Stimulated activated naive CD8-positive, alpha-beta T cell treated with anti-CD3 and anti-CD28 coated beads, Interleukin-15, Interleukin-2, amounts not matched to agents 100 U/mL and 50 U/mL, for 24 hours (primary cell): ENCODE results near the gene GFOD1.

Experiments
- ATAC-seq: fragments of 150-1000 bp; cut with Tn5 transposase; one replicate; pipeline ENCODE4 v1.10.0; 2021
- DNase-seq: peaks from one replicate; pipeline ENCODE4 v3.0.0; 2021

GFOD1 gene, protein sequence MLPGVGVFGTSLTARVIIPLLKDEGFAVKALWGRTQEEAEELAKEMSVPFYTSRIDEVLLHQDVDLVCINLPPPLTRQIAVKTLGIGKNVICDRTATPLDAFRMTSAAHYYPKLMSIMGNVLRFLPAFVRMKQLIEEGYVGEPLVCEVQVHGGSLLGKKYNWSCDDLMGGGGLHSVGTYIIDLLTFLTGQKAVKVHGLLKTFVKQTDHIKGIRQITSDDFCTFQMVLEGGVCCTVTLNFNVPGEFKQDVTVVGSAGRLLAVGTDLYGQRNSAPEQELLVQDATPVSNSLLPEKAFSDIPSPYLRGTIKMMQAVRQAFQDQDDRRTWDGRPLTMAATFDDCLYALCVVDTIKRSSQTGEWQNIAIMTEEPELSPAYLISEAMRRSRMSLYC

DNA sequence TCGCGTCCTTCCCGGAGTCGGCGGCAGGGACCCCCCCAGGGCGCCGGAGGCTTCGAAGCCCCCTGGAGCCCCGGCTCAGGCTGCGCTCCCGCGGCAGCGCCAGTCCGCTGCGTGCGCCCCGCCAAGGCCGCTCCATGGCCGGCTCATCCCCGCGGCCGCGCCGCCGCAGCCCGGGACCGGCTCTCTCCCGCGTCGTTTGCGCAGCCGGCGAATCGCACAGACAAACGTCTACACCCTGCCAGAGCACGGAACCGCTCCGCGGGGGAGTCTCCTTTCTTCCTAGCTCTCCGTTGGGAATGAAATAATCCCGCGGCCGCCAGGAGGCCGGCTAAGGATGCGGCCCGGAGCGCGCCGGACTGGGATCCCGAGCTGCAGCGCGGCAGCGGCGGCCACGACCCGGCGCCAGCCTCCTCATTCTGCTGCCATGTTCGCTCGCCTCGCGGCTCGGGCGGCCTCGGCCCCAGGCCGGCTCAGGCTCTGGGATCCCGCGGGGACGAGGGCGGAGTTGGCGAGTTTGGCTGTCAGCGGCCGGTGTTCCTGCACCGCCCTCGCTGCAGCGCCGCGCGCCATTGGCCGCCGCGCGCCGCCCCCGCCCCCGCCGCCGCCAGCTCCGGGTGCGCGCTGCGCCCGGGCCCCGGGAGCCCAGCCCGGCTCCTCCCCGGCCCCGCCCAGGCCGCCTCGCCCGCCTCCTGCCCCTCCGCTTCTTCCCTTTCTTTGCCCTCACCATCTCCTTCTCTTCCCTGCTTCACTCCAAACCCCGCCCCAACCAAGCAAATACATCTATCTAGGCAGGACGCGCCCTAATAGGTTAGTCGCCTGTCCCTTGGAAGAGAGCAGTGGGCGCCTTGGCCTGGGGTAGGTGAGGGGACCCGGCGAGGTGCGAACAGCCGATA, at the start of gene GFOD1:
GFOD1 (minus strand) TSS at position 479 of the 893 bp plus-strand sequence. CDS start 710 bp downstream, outside the sequence.
- ATAC-seq = peak; percentile 86
- peak; percentile 86 for DNase-seq

DNA sequence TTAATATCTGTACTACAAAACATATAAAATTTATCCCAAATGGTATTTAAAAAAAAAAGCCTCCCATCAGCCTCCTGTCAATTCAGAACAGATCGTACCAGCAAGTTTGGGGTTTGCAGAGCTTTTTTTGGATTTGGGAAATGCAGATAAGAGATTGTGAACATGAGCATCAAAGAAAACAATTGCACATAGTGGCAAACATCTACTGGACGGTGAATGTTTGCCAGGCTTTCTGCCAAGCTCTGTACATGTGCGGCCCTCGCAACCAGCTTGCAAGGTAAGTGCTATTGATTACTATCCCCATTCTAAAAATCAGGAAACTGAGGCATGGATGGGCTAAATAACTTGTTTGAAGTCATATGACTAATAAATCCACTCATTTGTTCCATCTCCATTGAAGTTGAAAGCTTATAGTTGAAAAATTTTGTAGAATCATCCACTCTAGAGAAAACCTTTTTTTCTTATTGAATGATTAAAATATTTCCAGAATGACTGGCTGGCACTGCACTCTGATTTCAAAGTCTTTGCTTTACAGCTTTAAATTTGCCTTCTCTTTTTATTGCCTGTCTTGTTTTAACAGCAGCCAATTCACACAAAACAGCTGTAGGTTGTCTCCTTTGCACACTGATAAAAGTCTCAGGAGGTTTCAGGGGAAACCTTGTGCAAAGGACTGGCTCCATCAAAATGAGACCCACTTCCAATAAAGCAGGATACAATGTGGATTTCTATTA, 49.6 kb upstream of the GFOD1 start:
- DNase-seq = no peak
- no peak for ATAC-seq

DNA sequence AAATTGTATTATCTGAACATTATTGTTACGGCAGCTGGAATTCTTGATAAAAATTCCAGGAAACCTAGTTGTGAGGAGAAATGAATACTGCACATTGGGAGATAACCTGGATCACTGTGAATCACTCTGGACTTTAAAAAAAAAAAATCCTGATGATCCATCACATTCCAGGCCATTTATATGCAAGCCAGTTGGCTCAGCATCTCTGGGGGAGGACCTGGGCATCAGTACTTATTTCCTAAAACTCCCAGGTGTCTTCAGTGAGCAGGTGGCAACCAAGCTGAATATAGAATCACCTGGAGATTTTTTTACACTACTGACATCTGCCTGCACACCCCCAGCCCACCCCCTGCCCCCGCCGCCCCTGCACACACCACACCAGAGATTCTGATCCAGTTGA, 47.9 kb upstream of the GFOD1 start:
- ATAC-seq (no peak), DNase-seq (no peak)

DNA sequence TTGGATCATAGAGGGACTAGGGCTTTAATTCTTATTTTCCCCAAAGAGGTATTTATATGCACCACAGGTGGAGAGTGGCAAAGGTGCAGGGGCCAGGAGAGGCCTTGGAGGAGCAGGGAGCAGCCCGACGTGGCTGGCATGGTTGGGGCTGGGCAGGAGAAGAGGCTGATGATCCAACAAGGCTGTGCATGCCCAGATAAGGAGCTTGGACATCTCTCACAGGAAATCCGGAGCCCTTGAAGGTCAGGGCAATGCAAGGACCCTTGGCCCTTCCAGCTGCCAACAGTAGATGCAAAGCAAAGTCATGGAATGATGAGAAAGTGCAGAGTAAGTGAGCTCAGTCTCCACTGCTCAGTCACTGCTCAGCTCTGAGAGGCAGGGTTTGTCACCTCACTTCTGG, 47.1 kb upstream of the GFOD1 start:
- ATAC-seq (no peak), DNase-seq (no peak)

DNA sequence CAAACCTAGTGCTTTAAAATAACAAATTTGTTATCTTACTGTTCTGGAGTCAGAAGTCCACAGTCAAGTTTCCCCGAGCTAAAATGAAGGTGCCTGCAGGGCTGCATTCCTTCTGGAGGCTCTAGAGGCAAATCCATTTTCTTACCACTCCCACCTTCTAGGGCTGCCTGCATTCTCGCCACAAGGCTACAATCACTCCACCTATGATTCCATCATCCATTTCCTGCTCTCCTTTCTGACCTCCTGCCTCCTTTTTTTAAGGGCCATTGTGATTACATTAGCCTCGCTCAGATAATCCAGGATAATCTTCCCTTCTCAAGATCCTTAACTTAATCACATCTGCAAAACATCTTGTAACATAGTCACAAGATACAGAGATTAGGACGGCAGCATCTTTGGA, 44.6 kb upstream of the GFOD1 start:
- DNase-seq (no peak), ATAC-seq (no peak)

DNA sequence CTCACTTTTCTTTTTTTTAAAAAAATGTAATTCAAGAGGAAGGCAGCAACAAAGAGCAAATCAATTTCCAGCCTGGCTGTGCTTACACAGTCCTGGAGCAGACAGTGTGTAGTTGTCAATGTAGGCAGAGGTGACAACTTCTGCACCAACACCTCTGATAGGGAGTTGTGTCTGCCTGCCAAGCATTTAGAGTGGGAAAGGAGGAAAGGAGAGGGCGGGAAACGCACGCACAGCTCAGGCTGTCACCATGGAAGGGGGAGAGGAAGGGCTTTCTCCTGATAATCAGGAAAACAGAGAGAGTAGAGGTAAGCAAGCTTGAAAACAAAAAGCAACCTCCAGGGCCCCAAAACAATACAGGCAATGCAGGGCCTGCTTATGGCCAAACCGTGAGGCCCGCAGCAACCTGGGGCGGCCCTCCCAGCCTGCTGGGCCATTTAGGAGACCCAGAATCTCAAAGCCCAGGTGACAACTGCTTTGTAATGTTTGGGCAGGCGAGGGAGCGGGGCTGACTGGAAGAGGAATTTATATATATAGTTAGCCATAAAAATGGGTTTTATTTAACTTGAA, 41.5 kb upstream of the GFOD1 start:
- DNase-seq (no peak), ATAC-seq (no peak)

DNA sequence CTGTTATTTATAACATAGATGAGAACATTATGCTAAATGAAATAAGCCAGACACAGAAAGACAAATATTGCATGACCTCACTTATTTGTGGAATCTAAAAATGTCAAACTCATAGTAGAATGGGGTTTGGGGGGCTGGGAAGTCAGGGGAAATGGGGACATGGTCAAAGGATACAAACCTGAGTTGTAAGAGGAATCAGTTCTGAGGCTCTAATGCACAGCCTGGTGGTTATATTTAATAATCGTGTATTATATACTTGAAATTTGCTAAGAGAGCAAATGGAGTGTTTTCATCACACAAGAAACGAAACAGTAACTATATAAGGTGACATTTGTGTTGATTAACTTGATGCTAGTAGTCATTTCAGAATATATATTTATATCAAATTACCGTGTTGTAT, 40.8 kb upstream of the GFOD1 start:
- no peak for DNase-seq
- no peak for ATAC-seq

DNA sequence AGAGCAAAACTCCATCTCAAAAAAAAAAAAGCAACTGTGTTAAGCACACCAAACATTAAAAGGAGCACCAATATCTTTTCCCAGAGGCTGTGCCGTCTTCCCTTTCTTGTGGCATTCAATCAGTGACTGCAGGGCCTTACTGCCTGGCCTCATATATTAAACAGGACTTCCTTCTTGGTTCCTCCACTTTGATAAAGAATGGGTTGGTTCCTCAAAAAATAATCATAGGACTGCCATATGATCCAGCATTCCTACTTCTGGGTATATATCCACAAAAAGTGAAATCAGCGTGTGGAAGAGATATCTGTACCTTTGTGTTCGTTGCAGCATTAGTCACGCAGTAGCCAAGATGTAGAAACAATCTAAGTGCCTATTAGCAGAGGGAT, 40.3 kb upstream of the GFOD1 start:
- DNase-seq = no peak
- ATAC-seq = no peak

DNA sequence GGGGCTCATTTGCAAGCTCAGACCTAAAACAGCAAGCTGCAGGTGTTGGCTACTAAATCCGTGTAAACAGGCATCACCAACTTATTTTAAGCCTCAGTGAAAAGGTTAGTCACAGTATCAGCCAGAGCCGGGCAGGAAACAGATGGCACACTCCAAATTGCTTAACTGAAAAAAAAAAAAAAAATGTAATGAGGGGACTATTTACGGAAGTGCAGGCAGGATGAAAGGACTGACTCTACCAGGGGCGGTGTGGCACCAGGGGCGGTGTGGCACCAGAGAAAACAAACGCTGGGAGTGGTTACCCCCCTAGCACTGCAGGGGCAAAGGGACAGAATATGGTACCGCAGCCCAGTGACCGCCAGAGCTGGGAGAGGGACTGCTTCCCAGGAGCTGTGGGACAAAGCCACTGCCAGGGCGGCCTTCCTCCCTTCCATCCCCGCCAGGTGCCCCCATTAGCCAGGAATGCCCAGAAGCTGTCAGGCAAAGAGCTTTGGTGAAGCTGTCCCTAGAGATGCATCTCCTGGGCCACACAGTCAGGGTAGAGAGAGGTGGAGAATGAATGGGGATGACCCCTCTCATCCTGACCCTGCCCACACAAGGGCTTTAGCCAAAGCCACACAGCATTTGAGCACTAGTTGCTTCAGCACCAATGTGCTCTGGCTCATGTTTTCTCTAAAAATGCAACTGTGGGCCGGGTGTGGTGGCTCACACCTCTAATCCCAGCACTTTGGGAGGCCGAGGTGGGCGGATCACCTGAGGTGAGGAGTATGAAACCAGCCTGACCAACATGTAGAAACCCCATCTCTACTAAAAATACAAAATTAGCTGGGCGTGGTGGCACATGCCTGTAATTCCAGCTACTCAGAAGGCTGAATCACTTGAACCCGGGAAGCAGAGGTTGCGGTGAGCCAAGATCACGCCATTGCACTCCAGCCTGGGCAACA, 39.6 kb upstream of the GFOD1 start:
- DNase-seq = peak; percentile 36

DNA sequence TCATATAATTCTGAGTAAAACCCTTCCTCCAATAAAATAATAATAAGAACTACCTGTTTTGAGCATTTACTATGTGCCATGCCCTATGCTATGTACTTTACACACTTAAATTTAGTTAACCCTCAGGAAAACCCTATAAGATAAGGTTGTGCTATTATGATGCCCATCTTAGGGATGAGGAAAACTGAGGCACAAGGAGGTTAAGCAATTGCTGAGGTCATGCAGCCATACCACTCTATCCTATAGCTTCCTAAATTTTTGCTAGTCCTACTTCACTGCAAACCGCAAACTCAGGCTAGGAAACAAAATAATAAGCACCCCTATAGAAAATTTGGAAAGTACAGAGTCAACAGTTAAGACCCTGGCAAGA, 38.9 kb upstream of the GFOD1 start:
- ATAC-seq = no peak
- no peak for DNase-seq

More for the DNA sequence above, 39.6 kb upstream of the GFOD1 start:
- ATAC-seq = peak; percentile 83

DNA sequence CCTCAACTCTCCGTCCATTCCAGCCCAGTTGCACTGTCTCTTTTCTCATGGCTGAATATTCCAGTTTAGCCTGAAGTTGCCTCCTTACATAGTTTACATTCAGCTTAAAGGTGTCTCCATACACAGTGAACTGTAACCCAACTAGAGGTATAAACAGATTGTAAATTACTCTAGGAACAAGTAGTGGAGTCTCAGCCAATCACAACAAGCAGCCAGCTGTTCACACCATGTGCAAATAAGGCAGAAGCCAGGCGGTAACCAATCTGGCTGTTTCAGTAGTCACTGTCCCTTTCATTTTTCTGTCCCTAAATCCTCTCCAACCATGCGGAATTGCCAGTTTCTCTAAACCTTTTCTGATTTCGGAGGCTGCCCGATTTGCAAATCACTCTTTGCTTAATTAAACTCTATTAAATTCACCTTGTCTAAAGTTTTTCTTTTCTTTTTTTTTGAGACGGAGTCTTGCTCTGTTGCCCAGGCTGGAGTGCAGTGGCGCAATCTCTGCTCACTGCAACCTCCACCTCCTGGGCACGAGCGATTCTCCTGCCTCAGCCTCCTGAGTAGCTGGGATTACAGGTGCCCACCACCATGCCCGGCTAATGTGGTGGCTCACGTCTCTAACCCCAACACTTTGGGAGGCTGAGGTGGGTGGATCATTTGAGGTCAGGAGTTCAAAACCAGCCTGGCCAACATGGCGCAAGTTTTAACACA, 37.6 kb upstream of the GFOD1 start:
- ATAC-seq (no peak), DNase-seq (no peak)

DNA sequence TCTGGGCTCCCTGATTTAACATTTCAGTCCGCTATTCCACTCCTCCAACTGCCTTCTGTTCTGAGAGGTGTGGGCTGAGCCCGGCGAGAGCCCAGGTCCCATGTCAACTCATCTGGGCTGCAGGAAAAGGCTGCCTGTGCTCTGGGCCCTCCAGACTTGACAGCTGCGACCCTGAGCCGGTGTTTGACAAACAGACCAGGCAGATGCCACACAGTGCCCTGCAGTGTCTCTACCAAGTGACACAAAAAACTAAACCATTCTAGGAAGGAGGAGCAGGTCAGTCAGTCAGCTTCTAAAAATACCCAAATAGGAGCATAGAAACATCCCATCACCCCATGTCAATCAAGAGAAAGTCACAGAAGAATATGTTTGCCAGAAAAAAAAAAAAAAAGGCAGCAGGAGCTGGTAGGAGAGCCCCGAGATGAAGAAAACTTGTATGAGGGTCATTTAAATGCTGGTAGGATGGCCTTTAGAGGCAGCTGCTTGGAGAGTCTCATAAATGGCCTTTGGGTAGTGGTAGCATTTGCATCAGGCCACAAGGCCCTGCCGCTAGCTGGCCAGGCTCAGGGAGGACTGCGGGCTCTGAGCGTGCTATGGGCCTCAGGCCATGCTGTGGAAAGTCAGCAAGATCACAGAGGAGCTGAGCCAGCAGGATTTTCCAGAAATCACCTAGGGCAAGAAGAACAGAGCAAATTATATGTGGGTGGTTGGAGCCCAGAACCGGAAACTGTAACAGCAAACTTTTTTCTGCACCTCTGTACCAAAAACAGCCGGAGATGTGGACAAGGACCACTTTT, 36.6 kb upstream of the GFOD1 start:
- no peak for ATAC-seq
- no peak for DNase-seq

DNA sequence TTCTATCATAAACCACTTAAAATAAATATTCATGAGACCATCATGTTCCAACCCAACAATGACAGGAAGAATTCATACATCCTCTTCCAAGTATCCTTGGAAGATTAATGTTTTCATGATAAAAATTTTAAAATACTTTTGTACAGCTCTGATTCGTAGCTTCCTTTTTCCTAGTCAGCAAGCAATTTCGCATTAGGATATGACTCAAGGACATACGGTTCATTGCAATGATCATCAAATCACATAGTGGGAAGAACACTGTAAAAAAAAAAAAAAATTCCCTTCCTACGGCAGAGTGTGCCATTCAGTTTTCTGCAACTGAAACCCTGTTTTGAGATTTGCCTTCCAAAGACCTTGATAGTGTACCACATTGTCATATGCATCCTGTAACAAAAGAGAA, 35.3 kb upstream of the GFOD1 start:
- no peak for DNase-seq
- no peak for ATAC-seq

DNA sequence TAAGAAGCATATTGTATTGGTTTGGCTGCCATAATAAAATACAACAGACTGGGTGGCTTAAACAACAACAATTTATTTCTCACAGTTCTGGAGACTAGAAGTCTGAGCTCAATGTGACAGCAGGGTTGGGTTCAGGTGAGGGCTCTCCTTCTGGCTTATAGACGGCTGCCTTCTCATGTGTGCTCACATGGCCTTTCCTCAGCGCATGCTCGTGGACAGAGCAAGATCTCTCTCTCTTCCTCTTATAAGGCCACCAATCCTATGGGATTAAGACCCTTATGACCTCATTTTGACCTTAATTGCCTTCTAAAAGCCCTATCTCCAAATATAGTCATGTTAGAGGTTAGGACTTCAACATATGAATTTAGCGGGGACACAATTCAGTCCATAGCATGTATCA, 32.4 kb upstream of the GFOD1 start:
- ATAC-seq = no peak

DNA sequence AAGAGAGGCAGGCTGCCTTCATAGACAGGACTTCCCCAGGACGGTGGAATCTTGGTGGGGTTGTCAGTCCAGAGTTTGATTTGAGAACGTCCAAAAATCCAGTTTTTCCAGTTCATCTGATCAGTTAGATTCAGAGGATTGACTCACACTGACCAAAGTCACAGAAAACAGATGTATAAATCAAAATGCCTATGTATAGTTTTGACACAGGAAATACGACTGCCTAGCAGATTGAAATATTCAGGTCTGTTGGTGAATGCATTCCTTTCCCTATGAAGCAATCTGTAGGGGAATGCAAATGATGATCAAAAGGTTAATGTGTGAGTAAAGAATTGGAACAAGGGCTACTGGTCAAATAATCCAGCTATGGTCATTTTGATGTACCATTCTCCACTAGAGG, 29.7 kb upstream of the GFOD1 start:
- DNase-seq = no peak

More for the DNA sequence above, 32.4 kb upstream of the GFOD1 start:
- DNase-seq = no peak

DNA sequence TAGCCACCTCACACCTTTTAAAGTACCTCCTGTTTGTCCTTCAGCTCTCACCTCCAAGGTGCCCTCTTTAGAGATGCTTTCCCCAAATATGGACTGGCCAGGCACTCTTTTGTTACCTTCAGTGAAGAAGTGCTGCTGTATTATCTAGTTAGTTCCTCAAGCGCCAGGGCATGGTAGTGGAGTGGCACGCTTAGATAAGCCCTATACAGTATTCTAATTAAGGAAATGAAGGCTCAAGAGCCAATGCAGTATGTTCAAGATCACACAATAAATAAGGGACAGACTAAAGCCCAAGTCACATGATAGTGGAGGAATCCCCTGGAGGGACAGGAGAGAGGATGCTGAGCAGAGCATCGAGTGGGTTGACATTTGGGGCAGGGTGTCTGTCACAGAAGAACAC, 28.5 kb upstream of the GFOD1 start:
- no peak for ATAC-seq
- DNase-seq = no peak

More for the DNA sequence above, 29.7 kb upstream of the GFOD1 start:
- no peak for ATAC-seq

DNA sequence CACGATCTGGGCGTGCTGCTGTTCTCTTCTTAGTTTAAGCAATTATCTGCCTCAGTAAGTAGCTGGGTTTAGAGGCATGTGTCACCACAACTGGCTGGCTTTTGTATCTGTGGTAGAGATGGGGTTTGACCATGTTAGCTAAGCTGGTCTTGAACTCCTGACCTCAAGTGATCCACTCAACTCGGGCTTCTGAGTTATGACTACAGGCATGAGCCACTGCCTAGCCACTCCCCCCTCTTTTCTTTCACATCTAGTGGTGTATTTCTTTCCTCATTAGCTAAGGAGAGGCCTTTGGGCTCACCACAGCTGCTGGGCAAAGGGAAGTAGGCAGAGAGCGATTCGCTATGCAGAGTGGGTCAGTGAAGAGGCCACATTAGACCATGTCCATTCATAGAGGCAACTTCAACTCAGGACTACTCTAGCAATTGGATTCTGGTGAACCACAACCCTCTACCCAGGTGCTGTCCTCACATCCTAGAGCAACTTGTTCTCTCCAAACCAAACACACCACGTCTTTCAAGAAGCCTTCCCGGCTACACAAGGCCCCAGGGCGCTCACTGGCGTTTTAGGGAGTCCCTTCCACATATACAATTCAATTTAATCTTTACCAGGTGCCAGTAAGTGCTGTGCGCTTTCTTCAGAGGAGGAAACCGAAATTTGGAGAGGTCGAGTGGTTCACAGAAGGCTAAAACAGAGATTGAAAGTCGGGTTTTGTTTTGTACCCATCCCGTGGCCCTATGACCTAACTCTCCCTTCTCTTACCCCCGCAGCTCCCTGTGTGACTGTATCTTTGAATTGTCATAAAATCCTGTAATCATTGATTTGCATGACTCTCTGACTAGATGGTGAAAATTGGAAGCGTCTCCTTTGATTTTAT, 26.5 kb upstream of the GFOD1 start:
- ATAC-seq = no peak

DNA sequence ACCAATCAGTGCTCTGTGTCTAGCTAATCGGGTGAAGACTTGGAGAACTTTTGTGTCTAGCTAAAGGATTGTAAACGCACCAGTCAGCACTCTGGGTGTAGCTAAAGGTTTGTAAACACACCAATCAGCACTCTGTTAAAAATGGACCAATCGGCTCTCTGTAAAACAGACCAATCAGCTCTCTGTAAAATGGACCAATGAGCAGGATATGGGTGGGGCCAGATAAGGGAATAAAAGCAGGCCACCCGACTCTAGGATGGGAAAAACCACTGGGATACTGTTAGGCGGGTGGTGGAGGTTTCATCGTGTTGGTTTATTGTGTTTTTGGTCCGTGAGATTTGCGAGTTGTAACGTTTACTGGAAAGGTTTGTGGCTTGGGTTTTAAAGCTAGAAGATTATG, 25.5 kb upstream of the GFOD1 start:
- ATAC-seq = no peak
- DNase-seq = no peak

More for the DNA sequence above, 26.5 kb upstream of the GFOD1 start:
- DNase-seq = no peak
